ENCODE measurements around the gene GIT2.

GIT2 gene

DNA sequence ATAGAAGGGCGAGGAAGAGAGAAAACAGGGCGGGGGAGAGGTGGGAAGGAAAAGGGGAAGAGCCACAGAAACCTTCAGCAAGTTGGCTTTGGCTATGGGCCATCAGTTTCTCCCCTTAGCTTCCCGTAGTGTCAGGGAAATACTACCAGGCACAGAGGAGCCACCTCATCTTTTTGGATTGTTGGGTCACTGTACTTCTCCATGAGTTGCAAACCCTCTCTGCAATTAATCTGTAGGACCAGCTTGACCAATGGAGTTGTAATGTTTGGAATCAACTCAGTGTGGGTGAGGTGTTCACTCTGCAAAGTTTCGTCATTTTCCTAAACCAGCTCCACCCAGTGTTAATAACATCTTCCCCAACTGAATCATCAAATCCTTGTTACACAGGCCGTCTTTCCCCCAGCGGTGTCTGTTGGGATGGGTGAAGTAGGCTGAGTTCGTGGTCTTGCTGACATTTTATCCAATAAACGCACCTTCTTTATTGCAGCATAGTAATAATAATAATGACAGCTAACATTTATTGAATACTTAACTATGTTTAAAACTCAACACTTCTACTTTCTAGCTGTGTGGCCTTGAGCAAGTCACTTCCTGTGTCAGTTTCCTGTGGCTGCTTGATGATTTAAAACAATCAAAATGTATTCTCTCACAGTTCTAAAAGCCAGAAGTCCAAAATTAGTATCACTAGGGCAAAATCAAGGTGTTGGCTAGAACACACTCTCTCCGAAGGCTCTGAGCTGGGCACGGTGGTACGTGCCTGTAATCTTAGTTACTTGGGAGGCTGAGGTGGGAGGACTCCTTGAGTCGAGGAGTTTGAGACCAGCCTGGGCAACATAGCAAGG is 107.8 kb downstream of the GIT2 start:
- no peak for DNase-seq (ENCODE audit: low read depth)

DNA sequence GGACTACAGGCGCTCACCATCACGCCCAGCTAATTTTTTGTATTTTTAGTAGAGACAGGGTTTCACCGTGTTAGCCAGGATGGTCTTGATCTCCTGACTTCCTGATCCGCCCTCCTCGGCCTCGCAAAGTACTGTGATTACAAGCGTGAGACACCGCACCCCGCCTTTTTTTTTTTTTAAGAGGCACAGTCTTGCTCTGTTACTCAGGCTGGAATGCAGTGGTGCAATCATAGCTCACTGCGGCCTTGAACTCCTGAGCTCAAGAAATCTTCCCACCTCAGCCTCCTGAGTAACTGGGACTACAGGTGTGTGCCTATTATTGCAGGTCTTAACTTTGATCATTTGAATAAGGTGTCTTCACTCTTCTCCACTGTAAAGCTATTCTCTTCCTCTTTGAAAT is 110.6 kb downstream of the GIT2 start:
- no peak for DNase-seq (ENCODE audit: low read depth)

DNA sequence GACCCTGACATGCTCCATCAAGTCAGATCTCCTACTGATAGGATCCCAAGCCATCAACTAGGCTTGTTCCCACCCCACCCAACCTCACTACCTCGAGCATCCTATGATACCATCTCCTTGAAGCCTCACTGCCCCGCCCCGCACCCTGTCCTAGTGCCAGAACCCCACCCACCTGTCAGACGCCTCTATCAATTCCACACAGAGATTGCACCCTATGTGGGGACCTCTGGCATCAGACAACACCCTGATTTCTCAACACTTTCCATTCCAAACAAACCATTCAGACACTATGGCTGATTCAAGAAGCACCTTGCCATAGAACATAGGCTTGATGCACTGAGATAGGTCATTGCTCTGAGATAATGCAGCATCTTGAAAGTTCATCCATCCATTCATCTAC is 112.7 kb downstream of the GIT2 start:
- DNase-seq (ENCODE audit: low read depth), result no peak

DNA sequence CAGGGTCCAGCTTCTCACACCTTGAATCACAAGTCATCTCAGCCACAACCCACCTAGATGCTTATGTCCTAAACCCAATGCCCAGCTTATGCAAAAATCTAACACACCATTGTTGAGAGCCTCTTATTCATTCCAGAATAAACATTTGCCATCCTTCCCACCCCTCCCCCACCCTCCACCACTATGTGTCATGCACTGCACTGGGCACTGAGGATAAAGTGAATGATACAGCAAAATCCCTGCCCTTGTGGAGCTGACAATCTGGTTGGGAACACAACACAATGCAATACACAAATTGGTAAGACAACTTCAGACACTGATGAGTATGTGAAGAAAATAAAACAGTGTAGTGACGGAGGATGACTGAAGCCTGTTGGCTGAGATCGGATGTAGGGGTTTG is 114.4 kb downstream of the GIT2 start:
- DNase-seq (ENCODE audit: low read depth), result no peak

DNA sequence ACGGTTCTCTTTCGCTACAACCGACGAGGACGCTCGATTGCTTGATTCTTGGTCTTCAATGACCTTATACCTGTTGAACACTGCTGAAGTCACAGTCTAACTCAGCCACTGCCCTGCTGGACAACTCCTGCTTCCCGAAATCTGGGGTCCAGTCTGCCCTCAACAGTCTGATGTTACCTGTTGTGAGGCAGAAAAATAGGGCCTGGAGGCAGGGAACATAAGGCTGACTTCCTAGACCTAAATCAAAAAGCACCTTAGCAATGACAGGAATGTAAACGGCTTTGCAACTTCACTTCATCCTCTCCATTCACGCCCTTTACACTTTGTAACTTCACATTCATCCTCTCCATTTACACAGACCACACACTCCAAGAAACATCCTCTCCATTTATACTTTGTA is 115.2 kb downstream of the GIT2 start:
- no peak for DNase-seq (ENCODE audit: low read depth)

DNA sequence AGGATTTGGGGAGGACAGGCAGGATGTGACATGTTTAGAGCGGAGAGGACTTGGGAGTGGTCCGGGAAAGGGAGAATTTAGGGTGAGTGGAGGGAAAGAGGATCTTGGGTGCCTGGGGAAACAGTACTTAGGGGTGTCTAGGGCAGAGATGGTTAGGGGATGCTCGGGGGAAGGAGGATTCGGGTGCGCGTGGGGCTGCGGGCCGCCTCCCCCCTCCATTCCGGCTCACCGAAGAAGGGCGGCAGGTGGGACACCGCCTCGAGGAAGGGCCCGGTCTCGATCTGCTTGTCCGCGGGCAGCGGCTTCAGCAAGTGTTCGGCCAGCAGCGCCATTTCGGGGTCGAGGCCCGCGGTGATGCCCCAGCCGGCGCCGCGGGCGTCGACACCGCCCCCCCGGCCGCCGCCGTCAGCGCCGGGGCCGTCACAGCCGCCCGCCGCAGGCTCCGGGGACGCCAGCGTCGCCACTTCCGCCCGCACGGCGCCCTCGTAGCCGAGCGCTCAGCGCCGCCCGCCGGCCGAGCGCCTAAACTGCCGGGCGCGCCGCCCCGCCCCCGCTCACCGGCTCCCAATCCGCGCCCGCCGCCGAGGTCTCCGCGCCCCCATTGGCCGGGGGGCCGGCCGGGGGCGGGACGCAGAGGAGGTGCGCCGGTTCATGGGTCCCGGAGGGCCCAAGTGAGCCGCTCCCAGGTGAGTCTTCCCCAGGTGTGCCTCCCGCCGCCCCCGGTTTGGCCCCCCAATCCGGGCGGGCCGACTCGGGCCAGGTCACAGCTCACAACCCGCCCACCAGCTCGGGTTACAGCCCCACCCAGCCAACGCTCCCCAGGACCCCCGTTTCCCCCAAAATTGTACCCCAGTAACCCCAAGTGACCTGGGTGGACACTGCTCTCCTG is 115.9 kb downstream of the GIT2 start, which contains the start of gene GLTP:
TSS of gene GLTP (minus strand) at position 499 of the 889 bp plus-strand sequence. CDS start at position 332, 167 bp downstream.
- peak; percentile 87 for DNase-seq (ENCODE audit: low read depth)
